ENCODE measurements around the gene DIDO1.

DIDO1 gene

GRCh38 chr20:62885046-62885895 lies 41.0 kb downstream of the DIDO1 start:
- DNase-seq (ENCODE audit: extremely low spot score) = no peak
- ChIA-PET CTCF (interaction anchor here (0.8 to 1.5 kb wide), 6 partner anchors 9 to 124 kb away, joined by 3 to 4 read pairs (median 3); no protein-coding TSS in a partner anchor), POLR2A (no interaction called here)
- TF ChIP-seq CTCF (IDR thresholded peaks at IDR 0.05; ENCODE audit: control extremely low read depth, extremely low read depth, low read depth, missing control alignments) = no peak

- CTCF ChIA-PET = interaction anchor here (0.8 to 1.5 kb wide), 5 partner anchors 11 to 124 kb away, joined by 3 to 4 read pairs (median 3); no protein-coding TSS in a partner anchor
- POLR2A ChIA-PET = no interaction called here
- DNase-seq (ENCODE audit: extremely low spot score) = no peak
- TF ChIP-seq CTCF (IDR thresholded peaks at IDR 0.05; ENCODE audit: control extremely low read depth, extremely low read depth, low read depth, missing control alignments) = no peak
These were observed 41.7 kb downstream of the DIDO1 start for GRCh38 chr20:62884556-62884955.

- POLR2A ChIA-PET = no interaction called here
- CTCF ChIA-PET = no interaction called here
- no peak for DNase-seq (ENCODE audit: extremely low spot score)
- no peak for TF ChIP-seq CTCF (IDR thresholded peaks at IDR 0.05; ENCODE audit: control extremely low read depth, extremely low read depth, low read depth, missing control alignments)
These were observed 43.9 kb downstream of the DIDO1 start for GRCh38 chr20:62882426-62882825.

GRCh38 chr20:62881662-62882395 lies 44.5 kb downstream of the DIDO1 start:
- ChIA-PET CTCF (no interaction called here), POLR2A (no interaction called here)
- no peak for DNase-seq (ENCODE audit: extremely low spot score)
- TF ChIP-seq CTCF (IDR thresholded peaks at IDR 0.05; ENCODE audit: control extremely low read depth, extremely low read depth, low read depth, missing control alignments) = no peak

GRCh38 chr20:62880935-62881661 lies 45.2 kb downstream of the DIDO1 start:
- POLR2A ChIA-PET = no interaction called here
- CTCF ChIA-PET = interaction anchor here (1.0 kb wide), 1 partner anchor 27 kb away, joined by 3 read pairs; no protein-coding TSS in a partner anchor
- no peak for DNase-seq (ENCODE audit: extremely low spot score)
- TF ChIP-seq CTCF (IDR thresholded peaks at IDR 0.05; ENCODE audit: control extremely low read depth, extremely low read depth, low read depth, missing control alignments) = no peak
